ENCODE results near the gene HDDC3.

The HDDC3 gene

DNA sequence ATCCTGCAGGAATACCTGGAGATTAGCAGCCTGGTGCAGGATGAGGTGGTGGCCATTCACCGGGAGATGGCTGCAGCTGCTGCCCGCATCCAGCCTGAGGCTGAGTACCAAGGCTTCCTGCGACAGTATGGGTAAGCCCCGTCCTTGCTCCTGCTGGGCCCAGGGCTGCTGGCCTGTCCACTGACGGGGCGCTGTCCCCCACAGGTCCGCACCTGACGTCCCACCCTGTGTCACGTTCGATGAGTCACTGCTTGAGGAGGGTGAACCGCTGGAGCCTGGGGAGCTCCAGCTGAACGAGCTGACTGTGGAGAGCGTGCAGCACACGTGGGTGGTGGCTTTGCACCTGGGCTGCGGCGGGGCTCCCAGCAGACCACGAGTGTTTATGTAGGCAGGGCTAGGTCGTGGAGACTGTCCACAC is 43.0 kb downstream of the HDDC3 start:
- DNase-seq = no peak

DNA sequence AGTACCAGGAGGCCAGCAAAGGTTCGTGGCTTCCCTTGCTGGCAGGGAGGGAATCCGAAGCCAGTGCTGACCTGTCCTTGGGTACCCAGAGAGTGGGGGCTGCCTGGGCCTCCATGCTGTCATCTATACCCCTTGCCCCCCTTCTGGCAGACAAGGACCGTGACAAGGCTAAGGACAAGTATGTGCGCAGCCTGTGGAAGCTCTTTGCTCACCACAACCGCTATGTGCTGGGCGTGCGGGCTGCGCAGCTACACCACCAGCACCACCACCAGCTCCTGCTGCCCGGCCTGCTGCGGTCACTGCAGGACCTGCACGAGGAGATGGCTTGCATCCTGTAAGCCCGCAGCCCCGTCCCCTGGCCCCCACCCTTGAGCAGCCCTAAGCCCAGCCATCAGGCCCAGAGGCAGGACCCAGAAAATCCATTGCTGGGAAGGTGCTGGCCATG is 45.3 kb downstream of the HDDC3 start:
- no peak for DNase-seq

DNA sequence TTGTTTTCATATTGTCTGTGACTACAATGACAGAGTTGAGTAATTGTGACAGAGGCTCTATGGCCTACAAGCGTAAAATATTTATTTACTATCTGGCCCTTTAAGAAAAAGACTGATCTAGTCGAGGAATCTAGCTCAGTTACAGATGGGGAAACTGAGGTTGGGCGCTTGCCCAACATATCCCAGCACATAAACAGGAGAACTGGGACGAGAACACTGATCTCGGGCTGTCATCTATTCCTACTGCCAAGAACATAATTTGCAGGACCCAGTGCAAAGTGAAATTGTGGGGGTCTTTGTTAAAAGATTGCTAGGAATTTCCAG is 46.1 kb downstream of the HDDC3 start:
- DNase-seq = no peak

DNA sequence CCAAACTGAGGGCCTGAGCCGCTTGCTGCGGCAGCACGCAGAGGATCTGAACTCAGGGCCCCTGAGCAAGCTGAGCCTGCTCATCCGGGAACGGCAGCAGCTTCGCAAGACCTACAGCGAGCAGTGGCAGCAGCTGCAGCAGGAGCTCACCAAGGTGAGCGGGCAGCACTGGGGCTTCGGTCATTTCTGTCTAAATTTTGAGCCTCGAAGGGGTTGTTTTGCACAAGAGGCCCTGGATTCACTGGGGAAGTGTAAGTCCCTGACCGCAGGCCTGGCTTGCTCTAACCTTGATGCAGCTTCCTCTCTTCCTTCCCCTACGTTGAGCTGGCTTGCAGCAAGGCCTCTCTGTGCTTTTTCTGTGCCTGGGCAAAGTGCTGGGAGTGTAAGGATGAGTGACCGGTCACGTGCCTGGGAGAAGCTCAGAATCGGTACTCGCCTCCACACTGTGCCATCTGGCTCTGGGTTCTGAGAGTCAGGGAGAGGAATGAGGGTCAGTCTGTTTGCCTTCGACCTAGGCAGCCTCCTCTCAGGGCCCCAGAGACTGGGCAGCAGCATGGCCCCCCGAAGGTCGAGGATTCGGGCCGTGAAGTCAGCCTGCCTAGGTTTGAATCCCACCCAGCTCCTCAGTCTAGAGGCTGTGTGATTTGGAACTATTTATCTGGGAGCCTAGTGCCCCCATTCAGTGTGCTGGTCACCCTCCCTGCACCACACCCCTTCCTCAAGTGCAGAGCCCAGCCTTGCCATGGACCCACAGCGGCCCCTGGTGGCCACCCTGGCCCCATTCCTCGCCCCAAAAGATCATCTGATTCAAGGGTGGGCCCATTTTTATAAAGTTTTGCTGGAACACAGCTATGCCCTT is 46.7 kb downstream of the HDDC3 start:
- peak; percentile 53 for DNase-seq

DNA sequence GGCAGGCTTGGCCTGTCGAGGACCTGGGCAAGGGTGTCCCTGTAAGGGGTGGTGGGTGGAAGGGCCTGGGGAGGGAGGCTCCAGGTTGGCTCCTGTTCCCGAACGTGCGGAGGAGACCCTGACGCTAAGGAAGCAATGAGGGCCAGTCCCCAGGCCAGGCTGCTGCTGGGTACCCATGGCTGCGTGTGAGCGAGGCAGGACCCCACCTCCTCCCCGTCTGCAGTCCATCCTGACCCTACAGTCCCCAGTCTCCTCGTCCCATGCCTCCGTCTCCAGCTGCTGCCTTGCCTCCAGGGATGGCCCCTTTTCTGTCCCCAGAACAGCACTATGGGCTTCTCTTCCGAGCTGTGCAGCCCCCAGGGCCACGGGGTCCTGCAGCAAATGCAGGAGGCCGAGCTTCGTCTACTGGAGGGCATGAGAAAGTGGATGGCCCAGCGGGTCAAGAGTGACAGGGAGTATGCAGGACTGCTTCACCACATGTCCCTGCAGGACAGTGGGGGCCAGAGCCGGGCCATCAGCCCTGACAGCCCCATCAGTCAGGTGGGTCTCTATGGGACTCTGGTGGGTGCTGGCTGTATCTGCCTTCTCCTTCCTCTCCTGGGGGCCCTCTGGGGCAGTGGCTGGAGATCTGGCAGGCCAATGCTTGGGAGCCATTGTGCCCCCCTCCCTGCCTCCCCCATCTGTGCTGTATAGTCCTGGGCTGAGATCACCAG is 47.5 kb downstream of the HDDC3 start:
- no peak for DNase-seq

DNA sequence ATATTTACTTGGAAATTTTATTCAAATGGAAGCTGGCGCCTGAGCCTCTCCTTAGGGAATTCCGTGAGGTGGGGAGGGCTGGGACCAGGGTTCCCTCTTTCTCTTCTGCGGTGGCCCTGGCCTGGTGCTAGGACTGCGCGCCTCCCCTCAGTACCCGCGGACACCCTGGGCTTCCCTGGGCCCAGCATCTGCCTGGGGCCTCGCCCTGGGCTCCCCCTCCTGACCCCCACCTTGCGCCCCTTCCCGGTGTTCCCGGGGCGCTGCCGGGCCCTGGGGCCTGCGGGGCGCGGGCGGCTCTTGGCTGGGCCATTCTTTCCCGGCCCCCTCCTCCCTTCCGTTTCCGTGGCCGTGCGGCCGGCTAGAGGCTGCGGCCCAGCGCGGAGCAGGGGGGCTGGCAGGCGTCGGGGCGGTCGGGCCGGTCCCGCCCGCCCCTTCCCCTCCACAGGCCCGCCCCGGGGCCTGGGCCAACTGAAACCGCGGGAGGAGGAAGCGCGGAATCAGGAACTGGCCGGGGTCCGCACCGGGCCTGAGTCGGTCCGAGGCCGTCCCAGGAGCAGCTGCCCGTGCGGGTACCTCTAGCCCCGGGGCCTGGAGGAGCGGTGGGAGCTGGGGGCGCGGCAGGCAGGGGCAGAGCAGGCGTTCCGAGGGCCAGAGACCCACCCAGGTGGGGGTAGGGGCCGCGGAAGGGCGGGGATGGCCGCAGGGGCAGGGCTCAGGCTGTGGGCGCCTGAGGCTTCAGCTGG is 48.2 kb downstream of the HDDC3 start, which contains the start of gene FES:
Gene FES, plus strand, starts transcription at position 529 of the 743 bp plus-strand sequence. CDS start 542 bp downstream, outside the sequence.
- no peak for DNase-seq

DNA sequence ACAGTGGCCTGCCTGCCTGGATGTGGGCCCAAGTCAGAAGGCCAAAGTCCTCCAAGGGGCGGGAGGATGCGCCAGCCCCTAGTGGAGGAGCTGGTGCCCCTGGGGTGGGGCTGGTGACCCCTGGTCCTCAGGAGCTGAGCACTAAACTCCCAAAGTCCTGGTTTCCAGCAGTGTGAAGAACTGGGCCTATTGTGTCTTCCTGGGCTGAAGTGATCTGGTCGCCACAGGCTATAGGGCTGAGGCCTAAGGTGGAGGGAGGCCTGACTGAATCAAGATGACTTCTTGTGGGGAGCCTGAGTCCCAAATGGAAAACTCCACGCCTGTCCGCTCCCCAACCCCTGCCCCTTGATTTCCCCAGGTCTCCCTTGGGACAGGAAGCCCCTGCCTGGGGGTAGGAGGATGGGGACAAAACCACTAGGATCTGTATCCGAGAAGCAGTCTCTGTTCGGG is 48.8 kb downstream of the HDDC3 start:
- DNase-seq = no peak

DNA sequence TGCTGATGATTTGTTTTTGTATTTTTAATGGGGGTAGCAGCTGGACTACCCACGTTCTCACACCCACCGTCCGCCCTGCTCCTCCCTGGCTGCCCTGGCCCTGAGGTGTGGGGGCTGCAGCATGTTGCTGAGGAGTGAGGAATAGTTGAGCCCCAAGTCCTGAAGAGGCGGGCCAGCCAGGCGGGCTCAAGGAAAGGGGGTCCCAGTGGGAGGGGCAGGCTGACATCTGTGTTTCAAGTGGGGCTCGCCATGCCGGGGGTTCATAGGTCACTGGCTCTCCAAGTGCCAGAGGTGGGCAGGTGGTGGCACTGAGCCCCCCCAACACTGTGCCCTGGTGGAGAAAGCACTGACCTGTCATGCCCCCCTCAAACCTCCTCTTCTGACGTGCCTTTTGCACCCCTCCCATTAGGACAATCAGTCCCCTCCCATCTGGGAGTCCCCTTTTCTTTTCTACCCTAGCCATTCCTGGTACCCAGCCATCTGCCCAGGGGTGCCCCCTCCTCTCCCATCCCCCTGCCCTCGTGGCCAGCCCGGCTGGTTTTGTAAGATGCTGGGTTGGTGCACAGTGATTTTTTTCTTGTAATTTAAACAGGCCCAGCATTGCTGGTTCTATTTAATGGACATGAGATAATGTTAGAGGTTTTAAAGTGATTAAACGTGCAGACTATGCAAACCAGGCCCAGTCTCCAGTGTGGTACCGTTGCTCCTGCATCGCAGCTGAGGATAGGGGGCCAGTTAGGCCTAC is 49.4 kb downstream of the HDDC3 start:
- DNase-seq = no peak

DNA sequence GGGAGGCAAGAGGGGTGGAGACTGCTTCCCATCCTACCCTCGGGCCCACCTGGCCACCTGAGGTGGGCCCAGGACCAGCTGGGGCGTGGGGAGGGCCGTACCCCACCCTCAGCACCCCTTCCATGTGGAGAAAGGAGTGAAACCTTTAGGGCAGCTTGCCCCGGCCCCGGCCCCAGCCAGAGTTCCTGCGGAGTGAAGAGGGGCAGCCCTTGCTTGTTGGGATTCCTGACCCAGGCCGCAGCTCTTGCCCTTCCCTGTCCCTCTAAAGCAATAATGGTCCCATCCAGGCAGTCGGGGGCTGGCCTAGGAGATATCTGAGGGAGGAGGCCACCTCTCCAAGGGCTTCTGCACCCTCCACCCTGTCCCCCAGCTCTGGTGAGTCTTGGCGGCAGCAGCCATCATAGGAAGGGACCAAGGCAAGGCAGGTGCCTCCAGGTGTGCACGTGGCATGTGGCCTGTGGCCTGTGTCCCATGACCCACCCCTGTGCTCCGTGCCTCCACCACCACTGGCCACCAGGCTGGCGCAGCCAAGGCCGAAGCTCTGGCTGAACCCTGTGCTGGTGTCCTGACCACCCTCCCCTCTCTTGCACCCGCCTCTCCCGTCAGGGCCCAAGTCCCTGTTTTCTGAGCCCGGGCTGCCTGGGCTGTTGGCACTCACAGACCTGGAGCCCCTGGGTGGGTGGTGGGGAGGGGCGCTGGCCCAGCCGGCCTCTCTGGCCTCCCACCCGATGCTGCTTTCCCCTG is 50.2 kb downstream of the HDDC3 start:
- DNase-seq = no peak

DNA sequence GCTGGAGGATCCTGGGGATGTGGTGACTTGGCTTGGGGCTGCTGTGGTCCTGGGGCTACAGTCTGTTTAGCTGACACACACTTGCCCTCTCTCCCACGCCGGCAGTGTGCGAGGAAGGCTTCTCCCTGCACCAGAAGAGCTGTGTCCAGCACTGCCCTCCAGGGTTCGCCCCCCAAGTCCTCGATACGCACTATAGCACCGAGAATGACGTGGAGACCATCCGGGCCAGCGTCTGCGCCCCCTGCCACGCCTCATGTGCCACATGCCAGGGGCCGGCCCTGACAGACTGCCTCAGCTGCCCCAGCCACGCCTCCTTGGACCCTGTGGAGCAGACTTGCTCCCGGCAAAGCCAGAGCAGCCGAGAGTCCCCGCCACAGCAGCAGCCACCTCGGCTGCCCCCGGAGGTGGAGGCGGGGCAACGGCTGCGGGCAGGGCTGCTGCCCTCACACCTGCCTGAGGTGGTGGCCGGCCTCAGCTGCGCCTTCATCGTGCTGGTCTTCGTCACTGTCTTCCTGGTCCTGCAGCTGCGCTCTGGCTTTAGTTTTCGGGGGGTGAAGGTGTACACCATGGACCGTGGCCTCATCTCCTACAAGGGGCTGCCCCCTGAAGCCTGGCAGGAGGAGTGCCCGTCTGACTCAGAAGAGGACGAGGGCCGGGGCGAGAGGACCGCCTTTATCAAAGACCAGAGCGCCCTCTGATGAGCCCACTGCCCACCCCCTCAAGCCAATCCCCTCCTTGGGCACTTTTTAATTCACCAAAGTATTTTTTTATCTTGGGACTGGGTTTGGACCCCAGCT is 51.0 kb downstream of the HDDC3 start:
- DNase-seq = no peak

DNA sequence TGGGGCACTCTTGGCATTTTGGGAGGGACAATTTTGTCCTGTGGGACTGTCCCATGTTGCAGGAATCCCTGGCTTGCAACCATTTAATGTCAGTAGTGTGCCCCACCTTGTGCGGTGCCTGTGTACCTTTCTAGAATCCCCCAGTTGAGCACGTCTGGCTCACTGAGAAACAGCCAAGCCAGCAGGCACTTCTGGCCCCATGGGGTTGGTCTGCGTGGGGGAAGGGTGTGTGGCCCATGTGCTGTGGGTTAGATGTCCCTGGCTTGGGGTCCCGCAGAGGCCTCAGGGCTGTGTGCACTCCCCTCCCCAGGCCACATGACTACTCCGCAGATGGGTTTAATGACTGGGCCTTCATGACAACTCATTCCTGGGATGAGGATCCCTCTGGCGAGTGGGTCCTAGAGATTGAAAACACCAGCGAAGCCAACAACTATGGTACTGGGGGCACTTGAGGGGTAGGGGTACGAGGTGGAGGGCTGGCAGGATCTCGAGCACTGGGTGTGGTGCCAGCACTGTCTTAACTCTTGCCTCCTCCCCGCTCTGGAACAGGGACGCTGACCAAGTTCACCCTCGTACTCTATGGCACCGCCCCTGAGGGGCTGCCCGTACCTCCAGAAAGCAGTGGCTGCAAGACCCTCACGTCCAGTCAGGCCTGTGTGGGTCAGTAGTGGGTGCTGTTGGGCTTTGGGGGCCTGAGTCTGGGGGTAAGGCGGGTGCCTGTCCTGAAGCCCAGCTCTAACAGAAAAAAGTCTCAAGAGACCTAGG is 51.8 kb downstream of the HDDC3 start:
- DNase-seq = no peak
